NCI-H2196 (cell line): ENCODE results near the gene PKLR.
"Not testable (repeated sequence)": the region's sequence is repeated elsewhere in the genome, so short reads cannot be mapped to it uniquely, and the experiment has no call there.

Experiments
- DNase-seq: peaks from one replicate; lab custom pipeline; 2025; ENCODE audit not compliant: unreplicated experiment; lab: John Stamatoyannopoulos, UW

PKLR gene

GRCh38 chr1:155318082-155318481 is 16.8 kb upstream of the PKLR start:
- DNase-seq = no peak

GRCh38 chr1:155316922-155317321 is 15.7 kb upstream of the PKLR start:
- DNase-seq = no peak

GRCh38 chr1:155313261-155313660 is 12.0 kb upstream of the PKLR start:
- DNase-seq = no peak

- DNase-seq = peak; percentile 28
Measured at GRCh38 chr1:155309423-155310021, 8.3 kb upstream of the PKLR start.

- peak; percentile 98 for DNase-seq
Measured at GRCh38 chr1:155308493-155309422, 7.5 kb upstream of the PKLR start, which contains the start of gene FDPS. TSS of gene FDPS (plus strand) at chr1:155308866. CDS start at chr1:155309790, 924 bp downstream.

- no peak for DNase-seq
Measured at GRCh38 chr1:155307247-155307740, 6.1 kb upstream of the PKLR start.

- no peak for DNase-seq
Measured at GRCh38 chr1:155305881-155306391, 4.7 kb upstream of the PKLR start.

GRCh38 chr1:155304558-155305063 is 3.4 kb upstream of the PKLR start:
- DNase-seq = no peak

GRCh38 chr1:155300553-155301329 is 497 bp downstream of the PKLR start:
- no peak for DNase-seq

GRCh38 chr1:155300024-155300423 is 1.2 kb downstream of the PKLR start:
- DNase-seq = no peak

- no peak for DNase-seq
Measured at GRCh38 chr1:155297384-155297783, 3.9 kb downstream of the PKLR start.

- no peak for DNase-seq
Measured at GRCh38 chr1:155296661-155297060, 4.6 kb downstream of the PKLR start.

GRCh38 chr1:155295942-155296267 is 5.3 kb downstream of the PKLR start:
- no peak for DNase-seq

- no peak for DNase-seq
Measured at GRCh38 chr1:155295183-155295941, 5.9 kb downstream of the PKLR start.

- no peak for DNase-seq
Measured at GRCh38 chr1:155294520-155295182, 6.6 kb downstream of the PKLR start.

- DNase-seq = no peak
Measured at GRCh38 chr1:155293086-155293749, 8.0 kb downstream of the PKLR start.

GRCh38 chr1:155291006-155291405 is 10.2 kb downstream of the PKLR start:
- DNase-seq = not testable (repeated sequence)

GRCh38 chr1:155287987-155288543 is 13.2 kb downstream of the PKLR start:
- no peak for DNase-seq

- DNase-seq = no peak
Measured at GRCh38 chr1:155286544-155286943, 14.7 kb downstream of the PKLR start.
